ENCODE data around the gene TRPM3. TPM values are rescaled to one million over a fixed set of nuclear protein-coding genes. Genes with fewer than 3 reads are reported as not detected.

The TRPM3 gene
- polyA plus RNA-seq, 3 donors: not detected

DNA sequence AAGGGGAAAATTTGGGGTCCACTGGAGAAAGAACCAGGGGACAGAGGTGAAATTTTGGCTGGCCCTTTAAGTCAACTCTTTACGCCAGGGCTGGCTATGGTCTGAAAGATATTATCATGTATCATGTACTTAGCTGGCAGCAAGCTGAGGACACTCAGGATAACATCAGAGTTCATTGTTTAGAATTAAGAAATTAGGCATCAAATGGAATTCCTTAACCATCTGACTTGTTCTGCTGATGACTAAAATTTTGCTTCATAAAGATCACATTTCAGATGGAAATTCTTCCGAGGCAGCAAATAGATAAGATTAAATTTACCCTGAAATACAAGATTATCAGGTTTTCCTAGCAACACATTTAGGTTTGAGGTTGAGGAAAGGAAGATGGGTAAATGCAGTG is 437.6 kb downstream of the TRPM3 start:
- H3K4me1 Mint-ChIP-seq: no peaks in the 10 kb centered on the region
- no peaks in the 10 kb centered on the region for H3K36me3 ChIP-seq (replicated peaks in 1 of 2; ENCODE audit: control insufficient read depth in 1 of 2, insufficient read depth in 2 of 2, low read length in 2 of 2)

DNA sequence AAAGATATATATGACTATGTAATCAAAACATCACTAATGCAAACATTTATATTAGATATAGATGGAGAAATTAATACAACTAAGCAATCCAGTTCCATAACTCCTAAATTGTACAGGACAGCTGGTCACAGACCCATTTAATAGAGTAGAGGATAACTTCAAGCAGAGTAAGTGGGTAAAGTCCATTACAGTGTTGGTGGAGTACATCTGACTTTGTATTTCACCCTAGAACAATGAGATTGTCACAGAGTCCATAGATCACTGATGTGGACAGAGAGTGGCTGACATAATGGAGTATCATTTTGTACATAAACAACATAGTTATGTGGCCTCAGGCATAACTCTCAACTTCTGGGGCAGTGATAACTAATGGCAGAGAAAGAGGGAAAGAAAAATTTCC is 439.1 kb downstream of the TRPM3 start:
- no peak overlapping the region for H2AFZ ChIP-seq (ENCODE audit: insufficient read depth, low read depth, low read length, poor library complexity, severe bottlenecking)
- H3K4me1 ChIP-seq (ENCODE audit: control insufficient read depth in 1 of 2, insufficient read depth in 2 of 2, low read length in 2 of 2): no peaks in the 10 kb centered on the region
- H3K79me2 ChIP-seq (ENCODE audit: insufficient read depth, low read length): no peaks in the 10 kb centered on the region
- no peaks in the 10 kb centered on the region for H3K27me3 ChIP-seq (ENCODE audit: control insufficient read depth in 2 of 2, insufficient read depth in 2 of 2, low read length in 2 of 2)
- H3K4me3 ChIP-seq (replicated peaks in 1 of 3; ENCODE audit: low read depth in 2 of 3, low read length in 3 of 3): no peak overlapping the region
- H3K27ac Mint-ChIP-seq: no peak overlapping the region
- H3K4me2 ChIP-seq (replicated peaks; ENCODE audit: extremely low read depth, low read length, poor library complexity, severe bottlenecking): no peak overlapping the region
- DNase-seq: no peak
- TF ChIP-seq, protein P1, sequence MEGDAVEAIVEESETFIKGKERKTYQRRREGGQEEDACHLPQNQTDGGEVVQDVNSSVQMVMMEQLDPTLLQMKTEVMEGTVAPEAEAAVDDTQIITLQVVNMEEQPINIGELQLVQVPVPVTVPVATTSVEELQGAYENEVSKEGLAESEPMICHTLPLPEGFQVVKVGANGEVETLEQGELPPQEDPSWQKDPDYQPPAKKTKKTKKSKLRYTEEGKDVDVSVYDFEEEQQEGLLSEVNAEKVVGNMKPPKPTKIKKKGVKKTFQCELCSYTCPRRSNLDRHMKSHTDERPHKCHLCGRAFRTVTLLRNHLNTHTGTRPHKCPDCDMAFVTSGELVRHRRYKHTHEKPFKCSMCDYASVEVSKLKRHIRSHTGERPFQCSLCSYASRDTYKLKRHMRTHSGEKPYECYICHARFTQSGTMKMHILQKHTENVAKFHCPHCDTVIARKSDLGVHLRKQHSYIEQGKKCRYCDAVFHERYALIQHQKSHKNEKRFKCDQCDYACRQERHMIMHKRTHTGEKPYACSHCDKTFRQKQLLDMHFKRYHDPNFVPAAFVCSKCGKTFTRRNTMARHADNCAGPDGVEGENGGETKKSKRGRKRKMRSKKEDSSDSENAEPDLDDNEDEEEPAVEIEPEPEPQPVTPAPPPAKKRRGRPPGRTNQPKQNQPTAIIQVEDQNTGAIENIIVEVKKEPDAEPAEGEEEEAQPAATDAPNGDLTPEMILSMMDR (IDR thresholded peaks at IDR 0.05): no peak
- no peak overlapping the region for H3K4me3 Mint-ChIP-seq
- no peak overlapping the region for H3K9ac ChIP-seq (ENCODE audit: insufficient read depth, low read length, poor library complexity, severe bottlenecking)
- H3K9me3 ChIP-seq (replicated peaks in 1 of 2; ENCODE audit: control insufficient read depth in 1 of 2, insufficient read depth in 1 of 2, low read length in 2 of 2): no peaks in the 10 kb centered on the region
- H3K27ac ChIP-seq (ENCODE audit: low read depth in 1 of 2, low read length in 2 of 2): no peak overlapping the region
- H3K4me1 Mint-ChIP-seq: no peaks in the 10 kb centered on the region
- intact Hi-C loops (cut with micrococcal nuclease): no loop called here
- no peaks in the 10 kb centered on the region for H3K36me3 ChIP-seq (replicated peaks in 1 of 2; ENCODE audit: control insufficient read depth in 1 of 2, insufficient read depth in 2 of 2, low read length in 2 of 2)
- H4K20me1 ChIP-seq (ENCODE audit: insufficient read depth, low read length): no peaks in the 10 kb centered on the region
- peaks cover 0 to 1% (median 1%) of the 10 kb centered on the region in 3 donors for H3K27me3 Mint-ChIP-seq (ENCODE audit: low read depth in 3 of 3)
- peaks cover 0 to 4% (median 0%) of the 10 kb centered on the region in 7 donors for H3K9me3 Mint-ChIP-seq
- no peaks in the 10 kb centered on the region for H3K36me3 Mint-ChIP-seq

More for the DNA sequence above, 437.6 kb downstream of the TRPM3 start:
- Mint-ChIP-seq H3K36me3 (no peaks in the 10 kb centered on the region), H3K9me3 (peaks cover 0 to 6% (median 2%) of the 10 kb centered on the region in 7 donors), H3K27me3 (ENCODE audit: low read depth in 3 of 3) (no peaks in the 10 kb centered on the region), H3K27ac (no peak overlapping the region), H3K4me3 (no peak overlapping the region)
- H2AFZ ChIP-seq (ENCODE audit: insufficient read depth, low read depth, low read length, poor library complexity, severe bottlenecking): no peak overlapping the region
- intact Hi-C loops (cut with micrococcal nuclease): no loop called here
- H3K9me3 ChIP-seq (replicated peaks in 1 of 2; ENCODE audit: control insufficient read depth in 1 of 2, insufficient read depth in 1 of 2, low read length in 2 of 2): no peaks in the 10 kb centered on the region
- no peak for DNase-seq
- H4K20me1 ChIP-seq (ENCODE audit: insufficient read depth, low read length): no peaks in the 10 kb centered on the region
- H3K4me2 ChIP-seq (replicated peaks; ENCODE audit: extremely low read depth, low read length, poor library complexity, severe bottlenecking): no peak overlapping the region
- 100% methylated on average over 1 of the region's 2 CpGs for WGBS (ENCODE audit: insufficient coverage)
- no peaks in the 10 kb centered on the region for H3K27me3 ChIP-seq (ENCODE audit: control insufficient read depth in 2 of 2, insufficient read depth in 2 of 2, low read length in 2 of 2)
- no peak overlapping the region for H3K9ac ChIP-seq (ENCODE audit: insufficient read depth, low read length, poor library complexity, severe bottlenecking)
- H3K4me1 ChIP-seq (ENCODE audit: control insufficient read depth in 1 of 2, insufficient read depth in 2 of 2, low read length in 2 of 2): no peaks in the 10 kb centered on the region
- H3K79me2 ChIP-seq (ENCODE audit: insufficient read depth, low read length): no peaks in the 10 kb centered on the region
- H3K27ac ChIP-seq (ENCODE audit: low read depth in 1 of 2, low read length in 2 of 2): no peak overlapping the region
- TF ChIP-seq, protein P1 (IDR thresholded peaks at IDR 0.05): no peak
- H3K4me3 ChIP-seq (replicated peaks in 1 of 3; ENCODE audit: low read depth in 2 of 3, low read length in 3 of 3): no peak overlapping the region

Measured in CD14-positive monocyte (primary cell).